ENCODE data around the gene XYLT1. TPM values are rescaled to one million over a fixed set of nuclear protein-coding genes. Genes with fewer than 3 reads are reported as not detected.

Gene XYLT1
- total RNA-seq, 5 donors from 2014 or later (not counting 1 experiment from before 2014, with no cell fraction given): 25.8 to 70.6 (median 57.8) TPM

GRCh38 chr16:17408955-17409441 is 61.8 kb downstream of the XYLT1 start:
- Histone ChIP-seq H3K27me3 (replicated peaks in 1 of 2; ENCODE audit: control insufficient read depth in 2 of 2, extremely low read depth in 1 of 2, insufficient read depth in 2 of 2, low read length in 1 of 2) (no peaks in the 10 kb centered on the region), H3K4me3 (ENCODE audit: control insufficient read depth in 1 of 2, extremely low read depth in 1 of 2, low read length in 1 of 2) (no peak overlapping the region), H3K9me3 (no peaks in the 10 kb centered on the region), H3K36me3 (ENCODE audit: control insufficient read depth in 2 of 2, extremely low read depth in 1 of 2, insufficient read depth in 1 of 2, low read length in 1 of 2) (peaks cover 0 to 6% of the 10 kb centered on the region in 2 donors), H3K4me1 (ENCODE audit: control insufficient read depth in 1 of 2, extremely low read depth in 1 of 2, insufficient read depth in 2 of 2, low read length in 2 of 2) (peaks cover 0 to 11% of the 10 kb centered on the region in 2 experiments), H3K27ac (ENCODE audit: low read length) (no peak overlapping the region)
- no peak for ATAC-seq (replicated peaks in 1 of 4)
- ChIA-PET POLR2A (no interaction called here), CTCF (no interaction called here)
- Mint-ChIP-seq H3K4me3 (no peak overlapping the region), H3K27ac (no peak overlapping the region), H3K9me3 (no peaks in the 10 kb centered on the region), H3K27me3 (no peaks in the 10 kb centered on the region), H3K36me3 (peaks cover 22% of the 10 kb centered on the region), H3K4me1 (peaks cover 8 to 40% (median 33%) of the 10 kb centered on the region in 3 donors)
- 78% methylated on average over 1 of the region's 7 CpGs for WGBS (ENCODE audit: insufficient coverage)
- no peak for DNase-seq

- no peaks in the 10 kb centered on the region for H3K27me3 Mint-ChIP-seq
- no peaks in the 10 kb centered on the region for H3K9me3 ChIP-seq
- POLR2A ChIA-PET: no interaction called here
- no peak for DNase-seq
- no peak overlapping the region for H3K4me3 ChIP-seq (ENCODE audit: control insufficient read depth in 1 of 2, extremely low read depth in 1 of 2, low read length in 1 of 2)
- CTCF ChIA-PET: no interaction called here
- ATAC-seq (replicated peaks in 1 of 4): no peak
- no peak overlapping the region for H3K27ac Mint-ChIP-seq
- no peaks in the 10 kb centered on the region for H3K27me3 ChIP-seq (replicated peaks in 1 of 2; ENCODE audit: control insufficient read depth in 2 of 2, extremely low read depth in 1 of 2, insufficient read depth in 2 of 2, low read length in 1 of 2)
- H3K9me3 Mint-ChIP-seq: no peaks in the 10 kb centered on the region
- peaks cover 0 to 6% of the 10 kb centered on the region in 2 experiments for H3K4me1 ChIP-seq (ENCODE audit: control insufficient read depth in 1 of 2, extremely low read depth in 1 of 2, insufficient read depth in 2 of 2, low read length in 2 of 2)
- H3K4me1 Mint-ChIP-seq: peaks cover 7 to 42% (median 38%) of the 10 kb centered on the region in 3 donors
- peaks cover 21% of the 10 kb centered on the region for H3K36me3 Mint-ChIP-seq
- WGBS (ENCODE audit: insufficient coverage): 100% methylated on average over 1 of the region's 5 CpGs
- peaks cover 3 to 6% of the 10 kb centered on the region in 2 donors for H3K36me3 ChIP-seq (ENCODE audit: control insufficient read depth in 2 of 2, extremely low read depth in 1 of 2, insufficient read depth in 1 of 2, low read length in 1 of 2)
- no peak overlapping the region for H3K27ac ChIP-seq (ENCODE audit: low read length)
- no peak overlapping the region for H3K4me3 Mint-ChIP-seq
Measured at GRCh38 chr16:17408296-17408695, 62.5 kb downstream of the XYLT1 start.

GRCh38 chr16:17407321-17407720 is 63.4 kb downstream of the XYLT1 start:
- ChIA-PET POLR2A (no interaction called here), CTCF (no interaction called here)
- Mint-ChIP-seq H3K27me3 (no peaks in the 10 kb centered on the region), H3K4me1 (peaks cover 9 to 40% (median 32%) of the 10 kb centered on the region in 3 donors), H3K36me3 (peaks cover 21% of the 10 kb centered on the region), H3K9me3 (no peaks in the 10 kb centered on the region), H3K4me3 (no peak overlapping the region), H3K27ac (no peak overlapping the region)
- DNase-seq (no peak), ATAC-seq (replicated peaks in 1 of 4) (no peak)
- Histone ChIP-seq H3K36me3 (ENCODE audit: control insufficient read depth in 2 of 2, extremely low read depth in 1 of 2, insufficient read depth in 1 of 2, low read length in 1 of 2) (peaks cover 3 to 6% of the 10 kb centered on the region in 2 donors), H3K4me3 (ENCODE audit: control insufficient read depth in 1 of 2, extremely low read depth in 1 of 2, low read length in 1 of 2) (no peak overlapping the region), H3K9me3 (no peaks in the 10 kb centered on the region), H3K27ac (ENCODE audit: low read length) (no peak overlapping the region), H3K4me1 (ENCODE audit: control insufficient read depth in 1 of 2, extremely low read depth in 1 of 2, insufficient read depth in 2 of 2, low read length in 2 of 2) (peaks cover 0 to 11% of the 10 kb centered on the region in 2 experiments), H3K27me3 (replicated peaks in 1 of 2; ENCODE audit: control insufficient read depth in 2 of 2, extremely low read depth in 1 of 2, insufficient read depth in 2 of 2, low read length in 1 of 2) (no peaks in the 10 kb centered on the region)
- WGBS (ENCODE audit: insufficient coverage): no CpG with 5 or more reads among the region's 3 CpGs

GRCh38 chr16:17404941-17405689 is 65.6 kb downstream of the XYLT1 start:
- Histone ChIP-seq H3K4me1 (ENCODE audit: control insufficient read depth in 1 of 2, extremely low read depth in 1 of 2, insufficient read depth in 2 of 2, low read length in 2 of 2) (peaks cover 0 to 14% of the 10 kb centered on the region in 2 experiments), H3K27me3 (replicated peaks in 1 of 2; ENCODE audit: control insufficient read depth in 2 of 2, extremely low read depth in 1 of 2, insufficient read depth in 2 of 2, low read length in 1 of 2) (no peaks in the 10 kb centered on the region), H3K36me3 (ENCODE audit: control insufficient read depth in 2 of 2, extremely low read depth in 1 of 2, insufficient read depth in 1 of 2, low read length in 1 of 2) (peaks cover 3% of the 10 kb centered on the region in 2 donors), H3K4me3 (ENCODE audit: control insufficient read depth in 1 of 2, extremely low read depth in 1 of 2, low read length in 1 of 2) (no peak overlapping the region), H3K27ac (ENCODE audit: low read length) (no peak overlapping the region), H3K9me3 (no peaks in the 10 kb centered on the region)
- peaks cover 16 to 46% (median 32%) of the 10 kb centered on the region in 3 donors for H3K4me1 Mint-ChIP-seq
- DNase-seq: no peak
- ATAC-seq (replicated peaks in 1 of 4): no peak
- H3K9me3 Mint-ChIP-seq: no peaks in the 10 kb centered on the region
- 98% methylated on average over 10 of the region's 24 CpGs for WGBS (ENCODE audit: insufficient coverage)
- no peak overlapping the region for H3K4me3 Mint-ChIP-seq
- H3K27ac Mint-ChIP-seq: peak overlapping the region in 1 of 2 donors; percentile 11
- H3K27me3 Mint-ChIP-seq: no peaks in the 10 kb centered on the region
- peaks cover 21% of the 10 kb centered on the region for H3K36me3 Mint-ChIP-seq
- POLR2A ChIA-PET: no interaction called here
- CTCF ChIA-PET: no interaction called here

- peak overlapping the region; percentile 1 to 3 for H3K27ac Mint-ChIP-seq
Measured at GRCh38 chr16:17403859-17404545, 66.8 kb downstream of the XYLT1 start.

GRCh38 chr16:17403156-17403809 is 67.5 kb downstream of the XYLT1 start:
- H3K4me3 Mint-ChIP-seq: no peak overlapping the region
- DNase-seq (no peak), ATAC-seq (replicated peaks in 1 of 4) (no peak)
- Histone ChIP-seq H3K9me3 (no peaks in the 10 kb centered on the region), H3K27me3 (replicated peaks in 1 of 2; ENCODE audit: control insufficient read depth in 2 of 2, extremely low read depth in 1 of 2, insufficient read depth in 2 of 2, low read length in 1 of 2) (no peaks in the 10 kb centered on the region), H3K4me1 (ENCODE audit: control insufficient read depth in 1 of 2, extremely low read depth in 1 of 2, insufficient read depth in 2 of 2, low read length in 2 of 2) (peaks cover 0 to 14% of the 10 kb centered on the region in 2 experiments), H3K36me3 (ENCODE audit: control insufficient read depth in 2 of 2, extremely low read depth in 1 of 2, insufficient read depth in 1 of 2, low read length in 1 of 2) (peaks cover 3% of the 10 kb centered on the region in 2 donors), H3K4me3 (ENCODE audit: control insufficient read depth in 1 of 2, extremely low read depth in 1 of 2, low read length in 1 of 2) (no peak overlapping the region), H3K27ac (ENCODE audit: low read length) (no peak overlapping the region)
- peaks cover 17 to 49% (median 36%) of the 10 kb centered on the region in 3 donors for H3K4me1 Mint-ChIP-seq
- 94% methylated on average over 7 of the region's 10 CpGs for WGBS (ENCODE audit: insufficient coverage)
- CTCF ChIA-PET: interaction anchor here in 1 of 2 donors (0.7 kb wide), 1 partner anchor 41 kb away, joined by 3 read pairs; no protein-coding TSS in a partner anchor
- no peaks in the 10 kb centered on the region for H3K27me3 Mint-ChIP-seq
- H3K27ac Mint-ChIP-seq: peak overlapping the region; percentile 3 to 14
- peaks cover 18% of the 10 kb centered on the region for H3K36me3 Mint-ChIP-seq
- POLR2A ChIA-PET: interaction anchor here in 1 of 2 donors (0.6 kb wide), 1 partner anchor 84 kb away, joined by 4 read pairs; no protein-coding TSS in a partner anchor
- no peaks in the 10 kb centered on the region for H3K9me3 Mint-ChIP-seq

More at GRCh38 chr16:17403859-17404545, 66.8 kb downstream of the XYLT1 start:
- Mint-ChIP-seq H3K4me3 (no peak overlapping the region), H3K27me3 (no peaks in the 10 kb centered on the region), H3K4me1 (peaks cover 16 to 47% (median 34%) of the 10 kb centered on the region in 3 donors), H3K36me3 (peaks cover 19% of the 10 kb centered on the region), H3K9me3 (no peaks in the 10 kb centered on the region)
- POLR2A ChIA-PET: no interaction called here
- 88% methylated on average over 6 of the region's 9 CpGs for WGBS (ENCODE audit: insufficient coverage)
- CTCF ChIA-PET: interaction anchor here in 1 of 2 donors (0.7 kb wide), 1 partner anchor 40 kb away, joined by 3 read pairs; no protein-coding TSS in a partner anchor
- no peak for ATAC-seq (replicated peaks in 1 of 4)
- Histone ChIP-seq H3K36me3 (ENCODE audit: control insufficient read depth in 2 of 2, extremely low read depth in 1 of 2, insufficient read depth in 1 of 2, low read length in 1 of 2) (peaks cover 3% of the 10 kb centered on the region in 2 donors), H3K4me1 (ENCODE audit: control insufficient read depth in 1 of 2, extremely low read depth in 1 of 2, insufficient read depth in 2 of 2, low read length in 2 of 2) (peaks cover 0 to 14% of the 10 kb centered on the region in 2 experiments), H3K9me3 (no peaks in the 10 kb centered on the region), H3K27me3 (replicated peaks in 1 of 2; ENCODE audit: control insufficient read depth in 2 of 2, extremely low read depth in 1 of 2, insufficient read depth in 2 of 2, low read length in 1 of 2) (no peaks in the 10 kb centered on the region), H3K4me3 (ENCODE audit: control insufficient read depth in 1 of 2, extremely low read depth in 1 of 2, low read length in 1 of 2) (no peak overlapping the region), H3K27ac (ENCODE audit: low read length) (no peak overlapping the region)
- peak in 1 of 35 experiments; percentile 2 for DNase-seq

Measured in T-cell (primary cell).